K562 (cell line): ENCODE results near the gene GPR39. TPM values are rescaled to one million over a fixed set of nuclear protein-coding genes. Genes with fewer than 3 reads are reported as not detected.

Experiments
- ATAC-seq: fragments of 200-7000 bp; cut with Tn5 transposase; 3 replicates; pipeline ENCODE4 v1.9.1; 2020; ENCODE audit warnings: moderate library complexity
- BruUV-seq: library from RNA; stranded (reverse); fragments of 400-500 nt; replicated peaks from 2 replicates; lab custom pipeline; 2021; lab: Mats Ljungman, UMichigan
- CTCF ChIA-PET: fragments of 300-600 bp; formaldehyde crosslinking; extraction: SDS; loops from one replicate; lab custom pipeline; 2021; ENCODE audit warnings: low intra/inter-chr PET ratio; lab: Yijun Ruan, JAX
- POLR2A ChIA-PET: fragments of 300-600, 350-650 bp; sonication (Branson Sonifier 250); formaldehyde crosslinking; extraction: SDS; loops from one replicate; lab custom pipeline; 2021; ENCODE audit warnings: antibody characterized with exemption, inconsistent platforms; lab: Yijun Ruan, JAX
- DNase-seq, 4 experiments: peaks; one replicate each; pipeline versions ENCODE4 v3.0.0 to v3.0.0-alpha.2; 2011 to 2018; ENCODE audit warnings: low spot score in 3 of 4, mixed read lengths in 3 of 4; ENCODE audit errors: extremely low read depth in 1 of 4
- FAIRE-seq: peaks from 2 replicates; lab custom pipeline; 2011; peaks lifted over from hg19 to GRCh38; lab: Jason Lieb, UNC
- H2AFZ ChIP-seq: 2 replicates; pipeline ENCODE4 v1.6.0; 2011; ENCODE audit warnings: low read depth, low read length, control low read depth, inconsistent platforms
- H3K27ac ChIP-seq: fragments of 200-600 bp; 3 replicates; pipeline ENCODE4 v1.8.0; 2011; ENCODE audit warnings: low read depth, mild to moderate bottlenecking, control low read depth, inconsistent platforms, low read length, moderate library complexity, mixed read lengths; ENCODE audit errors: extremely low read depth
- H3K27me3 ChIP-seq, 2 experiments: fragments of 300-600 bp in 1 of 2; 2 replicates in 1 of 2; 3 replicates in 1 of 2; pipeline versions ENCODE4 v1.6.0 to v1.8.0; 2011; ENCODE audit warnings: inconsistent platforms in 2 of 2, low read length in 2 of 2, mild to moderate bottlenecking in 1 of 2, mixed read lengths in 1 of 2, moderate library complexity in 1 of 2; ENCODE audit not compliant: control insufficient read depth in 2 of 2, insufficient read depth in 2 of 2
- H3K36me3 ChIP-seq: fragments of 300-600 bp; 3 replicates; pipeline ENCODE4 v1.8.0; 2011; ENCODE audit warnings: mild to moderate bottlenecking, low read length, inconsistent platforms; ENCODE audit not compliant: control insufficient read depth, insufficient read depth
- H3K4me1 ChIP-seq, 2 experiments: fragments of 200-600 bp in 1 of 2; replicated peaks in 1 of 2; 2 replicates in 1 of 2; 3 replicates in 1 of 2; pipeline versions ENCODE4 v1.5.1 to v1.8.0; 2011; ENCODE audit warnings: inconsistent platforms in 2 of 2, low read length in 2 of 2, mild to moderate bottlenecking in 1 of 2, mixed read lengths in 1 of 2, moderate library complexity in 1 of 2; ENCODE audit not compliant: control insufficient read depth in 2 of 2, insufficient read depth in 2 of 2
- H3K4me2 ChIP-seq: 2 replicates; pipeline ENCODE4 v1.6.1; 2011; ENCODE audit warnings: low read length, control low read depth, inconsistent platforms, mixed read lengths; ENCODE audit not compliant: insufficient read depth
- H3K4me3 ChIP-seq: fragments of 200-600 bp; sonication (generic), shearing (Covaris generic); 2 replicates; pipeline ENCODE4 v1.5.1; 2016; ENCODE audit warnings: control low read depth, inconsistent platforms
- H3K79me2 ChIP-seq: fragments of 200-600 bp; 3 replicates; pipeline ENCODE4 v1.8.0; 2011; ENCODE audit warnings: low read length, inconsistent platforms; ENCODE audit not compliant: control insufficient read depth, insufficient read depth
- H3K9ac ChIP-seq, 2 experiments: 2 replicates each; pipeline versions ENCODE4 v1.6.0 to v1.6.1; 2011; ENCODE audit warnings: low read depth in 2 of 2, low read length in 2 of 2, control low read depth in 1 of 2, inconsistent platforms in 1 of 2, mild to moderate bottlenecking in 1 of 2, mixed read lengths in 1 of 2; ENCODE audit not compliant: insufficient read depth in 1 of 2
- H3K9me1 ChIP-seq: one replicate; pipeline ENCODE4 v1.6.0; 2011; ENCODE audit warnings: inconsistent platforms, mild to moderate bottlenecking, low read length, moderate library complexity; ENCODE audit not compliant: control insufficient read depth, insufficient read depth
- H3K9me3 ChIP-seq: replicated peaks from 2 replicates; pipeline ENCODE4 v1.5.1; 2011; ENCODE audit warnings: low read depth, low read length, inconsistent platforms; ENCODE audit not compliant: control insufficient read depth, insufficient read depth
- H4K20me1 ChIP-seq: replicated peaks from 2 replicates; pipeline ENCODE4 v1.6.1; 2011; ENCODE audit warnings: low read length, inconsistent platforms, mixed read lengths; ENCODE audit not compliant: control insufficient read depth, insufficient read depth
- ELF1 ChIP-seq: fragments of 200-800 bp; sonication (Bioruptor generic); IDR thresholded peaks from 2 replicates; pipeline ENCODE4 v1.6.1; 2016; ENCODE audit warnings: missing genetic modification characterization, missing compliant biosample characterization
- HDAC8 ChIP-seq: fragments of 450-650 bp; IDR thresholded peaks from 2 replicates; pipeline ENCODE4 v1.6.1; 2016; ENCODE audit warnings: mild to moderate bottlenecking, missing genetic modification characterization, moderate library complexity, missing compliant biosample characterization
- IRF9 ChIP-seq: fragments of 450-650 bp; IDR thresholded peaks from 2 replicates; pipeline ENCODE4 v1.6.1; 2016; ENCODE audit warnings: missing biosample characterization, missing genetic modification characterization
- NR3C1 ChIP-seq: sonication (generic); formaldehyde crosslinking; IDR thresholded peaks from 2 replicates; pipeline ENCODE4 v1.8.1; 2022; ENCODE audit warnings: missing genetic modification reagents
- RBFOX2 ChIP-seq: fragments of 200-400 bp; formaldehyde crosslinking; IDR thresholded peaks from 2 replicates; pipeline ENCODE4 v1.6.1; 2017; ENCODE audit warnings: low read depth, mild to moderate bottlenecking, low read length, moderate library complexity
- REST ChIP-seq, 2 experiments: fragments of 450-650 bp; formaldehyde crosslinking in 1 of 2; IDR thresholded peaks; 2 replicates each; pipeline versions ENCODE4 v1.4.0 to v1.6.1; 2014 to 2020; ENCODE audit warnings: mild to moderate bottlenecking in 2 of 2, borderline replicate concordance in 1 of 2, low read depth in 1 of 2
- ZFPM2 ChIP-seq: fragments of 250-450 bp; sonication (Bioruptor Pico); IDR thresholded peaks from 2 replicates; pipeline ENCODE4 v1.5.1; 2022; ENCODE audit warnings: mild to moderate bottlenecking
- ZNF347 ChIP-seq: fragments of 450-650 bp; formaldehyde crosslinking; IDR thresholded peaks from 2 replicates; pipeline ENCODE4 v1.4.0; 2020; ENCODE audit warnings: low read depth, mild to moderate bottlenecking, moderate library complexity
- WGBS: fragments of 100-300 bp; shearing (Covaris generic); methylation state at CpG from one replicate; pipeline ENCODE4 v1.1.6; 2016; ENCODE audit warnings: low coverage, mixed read lengths; ENCODE audit not compliant: insufficient coverage; ENCODE audit errors: missing lambda C conversion rate; 5-methylcytosine and 5-hydroxymethylcytosine counted together
- in situ Hi-C: fragments of 300-500 bp; cut with MboI; formaldehyde crosslinking; loops from 4 replicates; pipeline ENCODE4 v1.15.0; 2018; ENCODE audit warnings: inconsistent platforms, mixed read lengths
- intact Hi-C: fragments of 100-400 bp; cut with micrococcal nuclease; formaldehyde crosslinking; loops from 2 replicates; pipeline ENCODE4 v1.14.2; 2022
- polyA plus RNA-seq, 8 experiments: library from polyadenylated mRNA; depleted of rRNA in 4 of 8; stranded (reverse) in 5 of 8; unstranded in 3 of 8; fragments of >200 nt; fragmentation: Nextera tagmentation in 2 of 8; fragmentation: Illumina TruSeq in 1 of 8; extraction: Ambion mirVana in 2 of 8; extraction: Trizol in 1 of 8; gene quantifications; 2 replicates each; pipeline versions ENCODE4 v1.2.1 to v1.2.3, GENCODE V29; 2011 to 2014; ENCODE audit warnings: inconsistent platforms in 1 of 8, missing spikeins in 1 of 8
- total RNA-seq, 7 experiments: library from RNA; depleted of rRNA in 6 of 7; stranded (reverse); fragments of >200 nt in 6 of 7; fragmentation: Illumina TruSeq in 2 of 7; extraction: Trizol in 2 of 7; gene quantifications; 2 replicates each; pipeline versions ENCODE4 v1.2.1 to v1.2.3, GENCODE V29; 2011 to 2021; ENCODE audit warnings: low replicate concordance in 1 of 7

Gene GPR39
- total and polyA plus RNA-seq, 9 of the 15 experiments (the other 6 are each of a cell fraction or from before 2014, with no cell fraction given) = 0.04 TPM; not detected in 8

- TF ChIP-seq IRF9 (tag) = no peak
- no peak for TF ChIP-seq REST (IDR thresholded peaks at IDR 0.05; ENCODE audit: borderline replicate concordance)
- TF ChIP-seq REST (CRISPR knock-in tag; IDR thresholded peaks at IDR 0.05; ENCODE audit: low read depth) = no peak
- TF ChIP-seq ZNF347 (CRISPR knock-in tag) = no peak
- no peak for TF ChIP-seq ELF1 (tag)
- no peak for TF ChIP-seq RBFOX2
- TF ChIP-seq ZFPM2 (CRISPR knock-in tag) = no peak
- no peak for TF ChIP-seq NR3C1 (CRISPR knock-in tag)
- no peak for TF ChIP-seq HDAC8 (tag)
- Histone ChIP-seq H3K4me3 (no peak overlapping the region), H3K27me3 (peaks cover 0 to 6% of the 10 kb centered on the region in 2 experiments; a peak in 3 of 5 replicates), H2AFZ (no peak overlapping the region), H3K9me1 (no peaks in the 10 kb centered on the region), H3K27ac (no peak overlapping the region), H3K9ac (no peak overlapping the region), H3K4me1 (no peaks in the 10 kb centered on the region), H3K4me2 (no peak overlapping the region), H3K9me3 (no peaks in the 10 kb centered on the region), H3K36me3 (no peaks in the 10 kb centered on the region), H4K20me1 (no peaks in the 10 kb centered on the region), H3K79me2 (no peaks in the 10 kb centered on the region)
- FAIRE-seq (no peak), DNase-seq (no peak), ATAC-seq (no peak)
- BruUV-seq = no TSS peak
- 0% methylated on average over 10 of the region's 10 CpGs for whole genome bisulfite sequencing
- in situ Hi-C loops (no loop called here), intact Hi-C loops (no loop called here)
- POLR2A ChIA-PET = no interaction called here
- CTCF ChIA-PET = no interaction called here
Observed at GRCh38 chr2:132583666-132584360, 167.2 kb downstream of the GPR39 start.
